Stomach smooth muscle (tissue), 2 donors: ENCODE data around the gene LRRFIP1.

Experiments
- H3K27ac ChIP-seq: one replicate; pipeline ENCODE4 v1.7.0; 2013; ENCODE audit warnings: mild to moderate bottlenecking, low read length, inconsistent platforms
- H3K27me3 ChIP-seq, 2 donors: one replicate each; pipeline ENCODE4 v1.7.0; 2013; ENCODE audit warnings: low read length in 2 of 2; ENCODE audit not compliant: insufficient read depth in 2 of 2, control insufficient read depth in 1 of 2
- H3K36me3 ChIP-seq, 2 donors: one replicate each; pipeline ENCODE4 v1.7.0; 2013; ENCODE audit warnings: low read length in 2 of 2; ENCODE audit not compliant: control insufficient read depth in 2 of 2, insufficient read depth in 2 of 2
- H3K4me1 ChIP-seq: one replicate; pipeline ENCODE4 v1.7.0; 2013; ENCODE audit warnings: low read length; ENCODE audit not compliant: control insufficient read depth, insufficient read depth
- H3K4me3 ChIP-seq, 2 donors: one replicate each; pipeline ENCODE4 v1.7.0; 2013; ENCODE audit warnings: low read length in 2 of 2
- H3K9ac ChIP-seq, 2 donors: one replicate each; pipeline ENCODE4 v1.7.0; 2013; ENCODE audit warnings: low read length in 2 of 2, mild to moderate bottlenecking in 1 of 2
- H3K9me3 ChIP-seq, 2 donors: one replicate each; pipeline ENCODE4 v1.7.0; 2013; ENCODE audit warnings: low read length in 2 of 2; ENCODE audit not compliant: control insufficient read depth in 2 of 2
- donor health status: healthy.
- donor health status: Pancreatic carcinoma.

Gene LRRFIP1

DNA sequence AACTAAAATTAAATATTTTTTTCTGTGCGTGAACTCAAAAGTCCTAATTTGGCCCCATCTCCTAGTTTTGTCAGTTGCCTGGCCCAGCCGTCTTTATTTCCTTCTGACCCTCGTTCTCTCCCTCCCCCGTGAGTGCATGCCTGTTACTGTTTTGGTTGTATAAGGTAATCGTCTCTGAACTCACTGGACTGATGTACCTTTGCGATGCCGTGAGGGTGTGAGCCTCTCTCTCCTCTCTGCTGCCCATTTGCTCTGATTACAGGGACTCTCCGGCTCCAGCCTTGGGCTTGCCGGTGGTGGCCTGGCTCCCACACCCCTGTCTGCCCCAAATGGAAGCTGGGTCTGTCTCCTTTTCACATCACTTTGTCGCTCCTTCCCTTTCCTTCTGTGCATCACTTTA lies 104.7 kb downstream of the LRRFIP1 start:
- Histone ChIP-seq H3K4me3 (peak overlapping the region in 1 of 2 donors; percentile 54), H3K27me3 (no peaks in the 10 kb centered on the region), H3K9me3 (no peaks in the 10 kb centered on the region), H3K9ac (peak overlapping the region; percentile 58 to 71), H3K4me1 (peaks cover 66% of the 10 kb centered on the region), H3K36me3 (peaks cover 0 to 4% of the 10 kb centered on the region in 2 donors), H3K27ac (peak overlapping the region; percentile 88)

DNA sequence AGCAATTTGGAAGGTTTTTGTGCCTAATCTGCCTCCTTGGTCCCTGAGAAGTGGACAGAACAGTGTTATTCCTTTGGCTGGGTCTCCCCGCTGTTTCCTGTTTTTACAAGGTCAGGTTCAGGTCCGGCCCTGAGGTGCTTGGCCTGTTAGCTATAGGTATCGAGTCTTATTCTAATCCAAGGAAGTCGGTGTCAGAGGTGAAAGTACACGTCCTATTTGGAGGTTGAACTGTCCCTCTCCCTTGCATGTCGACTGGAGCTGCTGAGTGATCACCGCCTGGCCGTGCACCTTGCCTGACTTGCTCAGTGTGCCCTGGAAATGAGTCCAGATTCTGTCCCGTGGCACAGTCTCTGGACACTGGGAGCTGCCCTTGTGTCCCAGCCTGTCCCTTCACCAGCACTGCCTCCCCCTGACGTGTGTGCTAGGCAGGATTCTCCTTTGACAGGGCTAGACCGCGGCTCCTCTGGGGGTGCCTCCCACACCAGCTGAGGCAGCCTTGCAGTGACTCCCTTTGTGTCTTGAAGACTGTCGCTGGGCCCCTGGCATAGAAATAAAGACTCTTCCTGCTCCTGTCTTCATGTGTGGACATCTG lies 105.5 kb downstream of the LRRFIP1 start:
- peak overlapping the region; percentile 44 to 54 for H3K4me3 ChIP-seq
- H3K27ac ChIP-seq: peak overlapping the region; percentile 88
- H3K36me3 ChIP-seq: peaks cover 0 to 4% of the 10 kb centered on the region in 2 donors
- no peaks in the 10 kb centered on the region for H3K27me3 ChIP-seq
- H3K9ac ChIP-seq: peak overlapping the region; percentile 55 to 71
- H3K9me3 ChIP-seq: no peaks in the 10 kb centered on the region
- H3K4me1 ChIP-seq: peaks cover 66% of the 10 kb centered on the region

GRCh38 chr2:237733677-237734300 lies 106.4 kb downstream of the LRRFIP1 start:
- H3K4me3 ChIP-seq: peak overlapping the region; percentile 44 to 54
- no peaks in the 10 kb centered on the region for H3K27me3 ChIP-seq
- H3K27ac ChIP-seq: peak overlapping the region; percentile 88
- peaks cover 0 to 4% of the 10 kb centered on the region in 2 donors for H3K36me3 ChIP-seq
- H3K4me1 ChIP-seq: peaks cover 71% of the 10 kb centered on the region
- H3K9me3 ChIP-seq: no peaks in the 10 kb centered on the region
- H3K9ac ChIP-seq: peak overlapping the region in 1 of 2 donors; percentile 71

GRCh38 chr2:237734905-237735623 lies 107.7 kb downstream of the LRRFIP1 start:
- H3K9me3 ChIP-seq: no peaks in the 10 kb centered on the region
- H3K27me3 ChIP-seq: no peaks in the 10 kb centered on the region
- H3K27ac ChIP-seq: peak overlapping the region; percentile 46
- H3K9ac ChIP-seq: no peak overlapping the region
- H3K4me1 ChIP-seq: peaks cover 75% of the 10 kb centered on the region
- H3K4me3 ChIP-seq: no peak overlapping the region
- peaks cover 0 to 4% of the 10 kb centered on the region in 2 donors for H3K36me3 ChIP-seq

- peak overlapping the region; percentile 46 for H3K27ac ChIP-seq
- no peaks in the 10 kb centered on the region for H3K27me3 ChIP-seq
- no peak overlapping the region for H3K4me3 ChIP-seq
- peaks cover 0 to 4% of the 10 kb centered on the region in 2 donors for H3K36me3 ChIP-seq
- H3K9ac ChIP-seq: no peak overlapping the region
- peaks cover 82% of the 10 kb centered on the region for H3K4me1 ChIP-seq
- H3K9me3 ChIP-seq: no peaks in the 10 kb centered on the region
Observed at GRCh38 chr2:237735798-237736197, 108.4 kb downstream of the LRRFIP1 start.

GRCh38 chr2:237736783-237737182 lies 109.4 kb downstream of the LRRFIP1 start:
- Histone ChIP-seq H3K27ac (peak overlapping the region; percentile 75), H3K4me1 (peaks cover 80% of the 10 kb centered on the region), H3K27me3 (no peaks in the 10 kb centered on the region), H3K4me3 (peak overlapping the region in 1 of 2 donors; percentile 15), H3K9ac (no peak overlapping the region), H3K9me3 (no peaks in the 10 kb centered on the region), H3K36me3 (peaks cover 0 to 4% of the 10 kb centered on the region in 2 donors)

DNA sequence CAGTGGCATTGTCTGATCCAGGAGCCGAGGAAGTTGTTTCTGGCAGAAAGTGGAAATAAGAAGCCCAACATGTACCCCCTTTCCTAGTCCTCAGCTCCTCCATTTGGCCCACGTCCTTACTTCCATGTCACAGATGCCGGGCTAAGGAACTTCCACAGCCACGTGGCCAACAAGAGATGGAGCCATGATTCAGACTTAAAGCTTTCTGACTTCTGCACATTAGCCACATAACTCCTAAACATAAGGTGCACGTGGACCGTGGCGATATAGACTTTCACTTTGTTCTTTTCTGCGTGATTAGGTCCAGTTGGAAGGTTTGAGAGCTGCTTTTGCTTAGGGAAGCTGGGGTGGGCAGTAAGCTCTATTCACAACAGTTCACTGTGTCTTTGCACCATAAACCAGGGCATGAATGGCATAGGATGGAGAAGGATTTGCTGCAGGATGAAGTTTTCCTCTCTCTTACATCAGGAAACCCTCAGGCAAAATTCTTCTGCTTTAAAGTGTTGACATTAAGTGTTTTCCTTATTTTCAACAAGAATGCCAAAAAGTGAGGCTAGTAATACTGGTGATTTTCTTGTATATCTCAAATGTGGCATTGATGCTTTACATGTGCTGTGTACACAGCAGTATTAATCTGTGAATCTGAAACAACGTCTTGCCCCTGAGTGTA lies 109.9 kb downstream of the LRRFIP1 start:
- no peaks in the 10 kb centered on the region for H3K9me3 ChIP-seq
- H3K27ac ChIP-seq: peak overlapping the region; percentile 75
- peak overlapping the region in 1 of 2 donors; percentile 15 for H3K4me3 ChIP-seq
- H3K27me3 ChIP-seq: no peaks in the 10 kb centered on the region
- H3K36me3 ChIP-seq: peaks cover 0 to 4% of the 10 kb centered on the region in 2 donors
- peaks cover 78% of the 10 kb centered on the region for H3K4me1 ChIP-seq
- H3K9ac ChIP-seq: no peak overlapping the region

- Histone ChIP-seq H3K4me1 (peaks cover 77% of the 10 kb centered on the region), H3K4me3 (no peak overlapping the region), H3K9ac (peak overlapping the region; percentile 55 to 64), H3K36me3 (peaks cover 0 to 4% of the 10 kb centered on the region in 2 donors), H3K27me3 (no peaks in the 10 kb centered on the region), H3K9me3 (no peaks in the 10 kb centered on the region), H3K27ac (peak overlapping the region; percentile 75)
Observed at GRCh38 chr2:237738255-237738654, 110.9 kb downstream of the LRRFIP1 start.

DNA sequence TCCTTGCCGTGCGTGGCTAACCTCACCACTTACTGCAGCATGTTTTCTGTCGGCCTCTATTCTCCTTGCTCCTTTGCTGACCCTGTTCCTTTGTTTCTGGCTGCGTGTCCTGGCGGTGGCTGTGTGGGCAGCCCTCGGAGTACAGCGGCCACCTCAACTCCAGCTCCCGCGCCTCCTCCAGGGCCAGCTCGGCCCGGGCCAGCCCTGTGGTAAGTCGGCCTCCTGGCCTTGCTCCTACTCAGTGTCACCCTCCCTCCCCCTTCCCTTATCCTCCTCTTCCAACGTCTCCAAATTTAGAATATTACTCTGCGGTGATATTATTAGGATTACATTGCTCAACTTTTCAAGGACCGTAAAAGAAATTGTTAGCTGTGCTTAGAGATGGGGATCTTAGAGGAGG lies 111.7 kb downstream of the LRRFIP1 start:
- Histone ChIP-seq H3K9ac (peak overlapping the region; percentile 55 to 64), H3K4me3 (peak overlapping the region; percentile 20 to 49), H3K27me3 (no peaks in the 10 kb centered on the region), H3K27ac (peak overlapping the region; percentile 75), H3K36me3 (peaks cover 0 to 4% of the 10 kb centered on the region in 2 donors), H3K9me3 (no peaks in the 10 kb centered on the region), H3K4me1 (peaks cover 77% of the 10 kb centered on the region)

DNA sequence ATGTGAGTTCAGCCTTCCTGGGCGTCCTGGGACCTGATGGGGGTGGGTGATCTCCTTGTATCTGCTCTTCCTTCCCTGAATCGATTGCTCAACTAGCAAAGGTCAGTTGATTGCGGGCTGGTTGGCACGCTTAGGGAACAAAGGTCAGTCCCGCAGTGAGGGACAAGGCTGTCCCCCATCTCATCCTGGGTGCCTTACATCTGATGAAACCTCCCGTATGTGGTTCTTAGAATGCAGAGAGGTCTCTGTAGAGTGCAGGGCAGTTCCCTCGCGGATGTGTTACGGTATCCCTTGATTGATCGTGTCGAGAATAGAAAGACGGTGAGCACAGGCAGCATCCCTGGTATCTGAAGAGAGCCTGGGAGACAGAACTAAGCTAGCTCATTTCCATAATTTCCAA lies 114.8 kb downstream of the LRRFIP1 start:
- H3K9ac ChIP-seq: no peak overlapping the region
- H3K4me3 ChIP-seq: no peak overlapping the region
- H3K27me3 ChIP-seq: no peaks in the 10 kb centered on the region
- H3K9me3 ChIP-seq: no peaks in the 10 kb centered on the region
- peaks cover 67% of the 10 kb centered on the region for H3K4me1 ChIP-seq
- H3K27ac ChIP-seq: peak overlapping the region; percentile 31
- peaks cover 0 to 2% of the 10 kb centered on the region in 2 donors for H3K36me3 ChIP-seq
